Fibroblast of lung (primary cell): ENCODE results near the gene CCDC78. TPM values are rescaled to one million over a fixed set of nuclear protein-coding genes. Genes with fewer than 3 reads are reported as not detected.
A peak's percentile ranks its signal among the peaks of the same experiment; 100 is the strongest.
"Not testable (repeated sequence)": the region's sequence is repeated elsewhere in the genome, so short reads cannot be mapped to it uniquely, and the experiment has no call there.

Experiments used
- DNase-seq, 2 donors: peaks; one replicate each; pipeline versions ENCODE4 v3.0.0 to v3.0.0-alpha.2; 2010; ENCODE audit warnings: low read depth in 2 of 2
- H2AFZ ChIP-seq: 2 replicates; pipeline ENCODE4 v1.5.1; 2012; ENCODE audit warnings: low read length, control low read depth, inconsistent platforms
- H3K27ac ChIP-seq: 2 replicates; pipeline ENCODE4 v1.5.1; 2011; ENCODE audit warnings: low read length, control low read depth; ENCODE audit not compliant: insufficient read depth
- H3K27me3 ChIP-seq: 2 replicates; pipeline ENCODE4 v1.5.1; 2011; ENCODE audit warnings: mild to moderate bottlenecking, low read length; ENCODE audit not compliant: control insufficient read depth, insufficient read depth
- H3K36me3 ChIP-seq: 2 replicates; pipeline ENCODE4 v1.5.1; 2011; ENCODE audit warnings: low read length; ENCODE audit not compliant: control insufficient read depth, insufficient read depth
- H3K4me1 ChIP-seq: 2 replicates; pipeline ENCODE4 v1.5.1; 2011; ENCODE audit warnings: low read length; ENCODE audit not compliant: control insufficient read depth, insufficient read depth; ENCODE audit errors: extremely low read depth
- H3K4me2 ChIP-seq: 2 replicates; pipeline ENCODE4 v1.5.1; 2011; ENCODE audit warnings: low read length, control low read depth; ENCODE audit not compliant: insufficient read depth; ENCODE audit errors: extremely low read depth
- H3K4me3 ChIP-seq, 4 experiments: fragments of 200-600 bp in 1 of 4; sonication (generic) in 1 of 4; replicated peaks in 1 of 4; 2 replicates each; pipeline ENCODE4 v1.5.1; 2011 to 2016; ENCODE audit warnings: low read length in 4 of 4, low read depth in 3 of 4, mild to moderate bottlenecking in 3 of 4, control low read depth in 2 of 4, inconsistent platforms in 1 of 4, mixed read lengths in 1 of 4; ENCODE audit not compliant: insufficient read depth in 1 of 4; ENCODE audit errors: control extremely low read depth in 1 of 4
- H3K79me2 ChIP-seq: 2 replicates; pipeline ENCODE4 v1.5.1; 2012; ENCODE audit warnings: mild to moderate bottlenecking, low read length, inconsistent platforms; ENCODE audit not compliant: control insufficient read depth, insufficient read depth
- H3K9ac ChIP-seq: 2 replicates; pipeline ENCODE4 v1.5.1; 2011; ENCODE audit warnings: mild to moderate bottlenecking, low read length, control low read depth; ENCODE audit not compliant: insufficient read depth
- H3K9me3 ChIP-seq: 2 replicates; pipeline ENCODE4 v1.5.1; 2012; ENCODE audit warnings: low read depth, low read length; ENCODE audit not compliant: control insufficient read depth, insufficient read depth
- H4K20me1 ChIP-seq: 2 replicates; pipeline ENCODE4 v1.5.1; 2011; ENCODE audit warnings: low read length; ENCODE audit not compliant: control insufficient read depth, insufficient read depth; ENCODE audit errors: extremely low read depth
- CTCF ChIP-seq, 2 donors: IDR thresholded peaks in 1 of 2; conservative IDR thresholded peaks in 1 of 2; 1 replicate in 1 of 2; 2 replicates in 1 of 2; pipeline ENCODE4 v1.5.1; 2011 to 2012; ENCODE audit warnings: low read length in 2 of 2, control low read depth in 1 of 2, inconsistent platforms in 1 of 2, low read depth in 1 of 2, mild to moderate bottlenecking in 1 of 2
- EZH2 ChIP-seq: IDR thresholded peaks from 2 replicates; pipeline ENCODE4 v1.5.1; 2012; ENCODE audit warnings: low read length, control low read depth, mild to moderate bottlenecking; ENCODE audit errors: missing control alignments
- polyA plus RNA-seq, 2 donors: library from polyadenylated mRNA; depleted of rRNA in 1 of 2; stranded (reverse) in 1 of 2; unstranded in 1 of 2; fragments of >200 nt; gene quantifications; 2 replicates each; pipeline ENCODE4 v1.2.1, GENCODE V29; 2011 to 2012; ENCODE audit warnings: missing spikeins in 1 of 2
- total RNA-seq: library from RNA; depleted of rRNA; stranded (reverse); fragments of >200 nt; gene quantifications from 2 replicates; pipeline ENCODE4 v1.2.1, GENCODE V29; 2014

CCDC78 gene
- total and polyA plus RNA-seq, 2 donors (not counting 1 experiment from before 2014, with no cell fraction given), result 0.50 to 1.8 TPM

- peak; percentile 76 to 81 for DNase-seq
- Histone ChIP-seq H3K4me2 (peak within 1 kb of the TSS; percentile 80), H3K9me3 (no peaks in the 10 kb centered on the region), H3K79me2 (no peaks in the 10 kb centered on the region), H4K20me1 (no peaks in the 10 kb centered on the region), H3K4me3 (peak within 1 kb of the TSS; percentile 27 to 64 (median 48)), H3K27me3 (no peaks in the 10 kb centered on the region), H2AFZ (no peak within 1 kb of the TSS), H3K27ac (peak within 1 kb of the TSS; percentile 20), H3K36me3 (no peaks in the 10 kb centered on the region), H3K4me1 (peaks cover 16% of the 10 kb centered on the region), H3K9ac (peak within 1 kb of the TSS; percentile 23)
- TF ChIP-seq CTCF (conservative IDR thresholded peaks at IDR 0.05 in 1 of 2, IDR thresholded peaks at IDR 0.05 in 1 of 2; ENCODE audit: low read depth in 1 of 2, low read length in 2 of 2) (no peak), EZH2 (no peak)
Measured at GRCh38 chr16:714558-715476, 11.4 kb downstream of the CCDC78 start, which contains the start of gene METRN. METRN (plus strand) TSS chr16:715118; CDS start chr16:715290, 172 bp downstream.

GRCh38 chr16:714079-714478 is 12.2 kb downstream of the CCDC78 start:
- H3K4me1 ChIP-seq, result peaks cover 14% of the 10 kb centered on the region
- no peak overlapping the region for H3K4me3 ChIP-seq
- H3K9ac ChIP-seq, result no peak overlapping the region
- H3K79me2 ChIP-seq, result no peaks in the 10 kb centered on the region
- H3K27me3 ChIP-seq, result no peaks in the 10 kb centered on the region
- TF ChIP-seq EZH2, result no peak
- no peak for TF ChIP-seq CTCF (conservative IDR thresholded peaks at IDR 0.05 in 1 of 2, IDR thresholded peaks at IDR 0.05 in 1 of 2; ENCODE audit: low read depth in 1 of 2, low read length in 2 of 2)
- no peaks in the 10 kb centered on the region for H3K9me3 ChIP-seq
- no peak overlapping the region for H3K27ac ChIP-seq
- no peaks in the 10 kb centered on the region for H3K36me3 ChIP-seq
- no peak overlapping the region for H3K4me2 ChIP-seq
- H2AFZ ChIP-seq, result no peak overlapping the region
- no peak for DNase-seq
- no peaks in the 10 kb centered on the region for H4K20me1 ChIP-seq

GRCh38 chr16:712740-713250 is 13.4 kb downstream of the CCDC78 start:
- H3K36me3 ChIP-seq, H3K79me2 ChIP-seq, H3K27me3 ChIP-seq, H3K9ac ChIP-seq, H3K9me3 ChIP-seq, H4K20me1 ChIP-seq, H3K4me2 ChIP-seq, H2AFZ ChIP-seq, H3K4me3 ChIP-seq, H3K27ac ChIP-seq: not testable (repeated sequence)
- peak; percentile 89 to 93 for DNase-seq
- TF ChIP-seq CTCF (conservative IDR thresholded peaks at IDR 0.05 in 1 of 2, IDR thresholded peaks at IDR 0.05 in 1 of 2; ENCODE audit: low read depth in 1 of 2, low read length in 2 of 2), result peak in 1 of 2 donors; percentile 36
- peaks cover 13% of the 10 kb centered on the region for H3K4me1 ChIP-seq
